A549 (cell line): ENCODE measurements around the gene TIMM17A.
A peak's percentile ranks its signal among the peaks of the same experiment; 100 is the strongest.

Experiments
- CBX2 ChIP-seq: fragments of 200-600 bp; sonication (generic); IDR thresholded peaks from 2 replicates; pipeline ENCODE4 v1.6.1; 2016; ENCODE audit warnings: low read depth, mild to moderate bottlenecking, borderline replicate concordance
- CTCF ChIP-seq: fragments of >200 bp; sonication (Bioruptor Twin); formaldehyde crosslinking; IDR thresholded peaks from 3 replicates; pipeline ENCODE4 v1.5.1; 2016
- EP300 ChIP-seq, 2 experiments: fragments of >200 bp; sonication (Bioruptor Twin); formaldehyde crosslinking; IDR thresholded peaks; 2 replicates in 1 of 2; 3 replicates in 1 of 2; pipeline ENCODE4 v1.6.1; 2016 to 2017
- JUN ChIP-seq, 2 experiments: fragments of >200 bp; sonication (Bioruptor Twin); formaldehyde crosslinking; IDR thresholded peaks; 2 replicates in 1 of 2; 3 replicates in 1 of 2; pipeline ENCODE4 v1.6.1; 2016 to 2017
- JUNB ChIP-seq: fragments of >200 bp; sonication (Bioruptor Twin); formaldehyde crosslinking; IDR thresholded peaks from 2 replicates; pipeline ENCODE4 v1.6.1; 2016
- POLR2A ChIP-seq: IDR thresholded peaks from 2 replicates; pipeline ENCODE4 v1.6.1; 2012; ENCODE audit warnings: mild to moderate bottlenecking, low read length
- RFX5 ChIP-seq: fragments of 450-650 bp; IDR thresholded peaks from 2 replicates; pipeline ENCODE4 v1.7.1; 2014; ENCODE audit warnings: antibody characterized with exemption, mild to moderate bottlenecking, moderate library complexity
- ZFP36 ChIP-seq: fragments of 450-650 bp; IDR thresholded peaks from 2 replicates; pipeline ENCODE4 v1.6.1; 2014; ENCODE audit warnings: borderline replicate concordance; ENCODE audit not compliant: partially characterized antibody

GRCh38 chr1:201982623-201983379, 27.5 kb downstream of the TIMM17A start, which contains the start of gene RNPEP:
- TF ChIP-seq CTCF (no peak; the same call in none of the 3 replicates), EP300 (IDR thresholded peaks at IDR 0.05) (no peak), POLR2A (peak; percentile 88), RFX5 (no peak), CBX2 (no peak), JUN (IDR thresholded peaks at IDR 0.05) (peak in 1 of 2 experiments; percentile 73; a peak in 3 of 5 replicates), JUNB (no peak), ZFP36 (no peak)
